HG03342 (cell line): ENCODE results near the gene USP14.
"Not testable (repeated sequence)": the region's sequence is repeated elsewhere in the genome, so short reads cannot be mapped to it uniquely, and the experiment has no call there.

Source experiments
- ATAC-seq: cut with Tn5 transposase; IDR thresholded peaks from one replicate; pipeline ENCODE4 v1.9.1; 2021; ENCODE audit warnings: mild to moderate bottlenecking, moderate library complexity; ENCODE audit not compliant: unreplicated experiment

The USP14 gene

DNA sequence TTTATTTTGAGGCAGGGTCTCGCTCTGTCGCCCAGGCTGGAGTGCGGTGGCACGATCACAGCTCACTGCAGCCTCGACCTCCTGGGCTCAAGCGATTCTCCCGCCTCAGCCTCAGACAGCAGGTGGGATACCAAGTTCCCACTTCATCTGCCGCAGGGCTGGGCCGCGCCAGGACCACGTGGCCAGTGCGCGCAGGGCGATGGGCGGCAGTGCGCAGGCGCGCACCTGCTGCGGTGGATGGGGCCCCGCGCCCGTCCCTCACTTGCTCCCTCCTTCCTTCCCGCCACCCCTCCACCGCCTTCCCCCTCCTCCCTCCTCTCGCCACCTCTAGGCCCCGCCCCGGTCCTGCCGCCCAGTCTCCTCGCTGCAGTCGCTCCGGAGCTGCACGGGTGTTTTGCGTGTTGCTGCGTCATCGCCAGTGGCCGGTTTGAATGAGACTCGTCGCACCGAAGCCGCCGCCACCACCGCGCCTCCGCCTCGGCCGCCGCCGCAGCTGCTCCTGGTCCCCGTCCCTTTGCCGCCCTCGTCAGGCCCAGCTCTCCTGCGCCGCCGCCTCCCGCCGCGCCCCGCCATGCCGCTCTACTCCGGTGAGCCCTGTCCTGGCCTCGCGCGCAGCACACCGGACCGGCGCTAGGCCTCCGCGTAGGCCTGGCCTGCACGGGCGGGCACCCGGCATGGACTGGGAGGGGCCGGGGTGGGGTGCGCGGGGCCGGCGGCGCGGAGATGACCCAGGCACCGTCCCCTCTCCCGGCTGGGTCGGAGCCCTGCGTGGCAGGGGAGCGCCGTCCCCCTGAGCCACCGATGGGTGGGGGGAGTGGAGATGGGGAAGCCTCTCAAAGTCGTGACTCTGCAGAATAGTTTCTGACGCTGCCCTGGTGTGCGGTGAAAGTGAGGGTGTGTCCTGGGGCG is at the start of gene USP14:
TSS of gene USP14 (plus strand) at position 430 of the 909 bp plus-strand sequence. CDS start at position 572, 142 bp downstream.
- ATAC-seq, result peak; percentile 91

DNA sequence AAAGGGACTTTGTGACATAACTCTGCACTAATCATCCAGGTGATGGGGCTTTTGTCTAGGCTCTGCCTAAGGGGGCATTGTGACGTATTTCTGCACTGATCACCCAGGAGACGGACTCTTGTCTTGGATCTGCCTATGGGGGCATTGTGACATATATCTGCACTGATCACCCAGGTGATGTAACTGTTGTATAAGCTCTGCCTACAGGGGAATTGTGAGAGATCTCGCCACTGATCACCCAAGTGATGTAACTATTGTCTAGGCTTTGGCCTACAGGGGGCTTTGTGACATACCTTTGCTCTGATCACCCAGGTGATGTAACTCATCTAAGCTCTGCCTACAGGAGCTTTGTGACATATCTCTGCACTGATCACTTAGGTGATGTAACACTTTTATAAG is 49.7 kb upstream of the USP14 start:
- ATAC-seq, result peak; percentile 3

DNA sequence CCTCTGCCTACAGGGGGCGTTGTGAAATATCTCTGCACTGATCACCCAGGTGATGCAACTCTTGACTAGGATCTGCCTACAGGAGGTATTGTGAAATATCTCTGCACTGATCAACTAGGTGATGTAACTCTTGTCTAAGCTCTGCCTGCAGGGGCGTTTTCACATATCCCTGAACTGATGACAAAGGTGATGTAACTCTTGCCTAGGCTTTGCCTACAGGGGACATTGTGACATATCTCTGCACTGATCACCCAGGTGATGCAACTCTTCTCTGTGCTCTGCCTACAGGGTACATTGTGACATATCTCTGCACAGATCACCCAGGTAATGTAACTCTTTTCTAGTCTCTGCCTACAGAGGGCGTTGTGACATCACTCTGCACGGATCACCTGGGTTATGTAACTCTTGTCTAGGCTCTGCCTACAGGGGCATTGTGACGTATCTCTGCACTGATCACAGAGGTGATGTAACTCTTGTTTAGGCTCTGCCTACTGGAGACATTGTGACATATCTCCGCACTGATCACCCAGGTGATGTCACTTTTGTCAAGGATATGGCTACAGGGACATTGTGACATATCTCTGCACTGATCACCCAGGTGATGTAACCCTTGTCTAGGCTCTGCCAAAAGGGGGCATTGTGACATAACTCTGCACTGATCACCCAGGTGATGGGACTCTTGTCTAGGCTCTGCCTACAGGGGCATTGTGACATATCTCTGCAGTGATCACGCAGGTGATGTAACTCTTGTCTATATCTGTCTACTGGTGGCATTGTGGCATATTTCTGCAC is 49.0 kb upstream of the USP14 start:
- peak; percentile 27 for ATAC-seq

GRCh38 chr18:109922-110261 is 48.5 kb upstream of the USP14 start:
- ATAC-seq, result not testable (repeated sequence)

DNA sequence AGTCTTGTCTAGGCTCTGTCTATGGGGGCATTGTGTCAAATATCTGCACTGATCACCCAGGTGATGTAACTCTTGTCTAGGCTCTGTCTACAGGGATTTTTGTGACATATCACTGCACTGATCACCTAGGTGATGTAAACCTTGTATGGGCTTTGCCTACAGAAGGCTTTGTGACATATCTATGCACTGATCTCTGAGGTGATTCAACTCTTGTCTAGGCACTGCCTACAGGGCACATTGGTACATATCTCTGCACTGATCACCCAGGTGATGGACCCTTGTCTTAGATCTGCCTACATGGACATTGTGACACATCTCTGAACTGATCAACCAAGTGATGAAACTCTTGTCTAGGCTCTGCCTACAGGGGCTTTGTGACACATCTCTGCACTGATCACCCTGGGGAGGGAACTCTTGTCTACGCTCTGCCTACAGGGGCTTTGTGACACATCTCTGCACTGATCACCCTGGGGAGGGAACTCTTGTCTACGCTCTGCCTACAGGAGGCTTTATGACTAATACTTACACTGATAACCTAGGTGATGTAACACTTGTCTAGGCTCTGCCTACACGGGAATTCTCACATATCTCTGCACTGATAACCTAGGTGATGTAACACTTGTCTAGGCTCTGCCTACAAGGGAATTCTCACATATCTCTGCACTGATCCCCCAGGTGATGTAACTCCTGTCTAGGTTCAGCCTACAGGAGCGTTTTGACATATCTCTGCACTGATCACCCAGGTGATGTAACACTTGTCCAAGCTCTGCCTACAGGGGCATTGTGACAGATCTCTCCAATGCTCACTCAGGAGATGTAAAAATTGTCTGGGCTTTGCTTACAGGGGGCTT is 47.8 kb upstream of the USP14 start:
- ATAC-seq, result not testable (repeated sequence)

- no peak for ATAC-seq
Observed at GRCh38 chr18:111306-112014, 46.9 kb upstream of the USP14 start.

DNA sequence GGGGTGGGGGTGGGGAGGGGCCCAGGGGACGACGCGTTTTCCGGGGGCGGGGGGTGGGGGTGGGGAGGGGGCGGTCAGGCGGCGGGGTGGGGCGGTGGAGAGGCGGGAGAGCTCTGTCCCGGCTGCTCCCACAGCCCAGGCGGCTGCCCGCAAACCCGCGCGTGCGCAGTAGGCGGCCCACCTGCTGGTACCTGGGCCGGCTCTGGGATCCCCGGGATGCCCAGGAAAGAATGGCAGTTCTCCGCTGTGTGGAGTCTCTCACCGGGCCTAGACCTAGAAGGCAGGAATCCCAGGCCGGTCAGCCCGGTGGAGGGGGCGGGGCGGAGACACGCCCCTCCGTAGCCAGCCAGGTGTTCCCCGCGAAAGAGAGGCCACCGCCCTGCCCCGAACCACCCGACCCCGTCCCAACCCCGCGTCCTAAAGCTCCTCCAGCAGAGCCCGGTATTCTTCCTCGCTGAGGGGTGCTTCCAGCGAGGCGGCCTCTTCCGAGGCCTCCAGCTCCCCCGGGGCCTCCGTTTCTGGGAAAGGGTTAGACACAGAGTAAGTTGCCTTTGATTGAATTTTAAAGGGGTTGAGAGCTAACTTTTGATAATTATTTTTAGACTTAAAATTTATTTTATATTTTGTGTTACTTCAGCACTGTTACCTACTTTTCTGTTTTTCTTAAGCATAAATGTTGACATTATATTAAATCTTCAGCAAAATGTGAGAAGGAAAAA is 46.2 kb upstream of the USP14 start:
- not testable (repeated sequence) for ATAC-seq

GRCh38 chr18:120539-121260 is 37.7 kb upstream of the USP14 start:
- not testable (repeated sequence) for ATAC-seq

GRCh38 chr18:135045-135444 is 23.3 kb upstream of the USP14 start:
- ATAC-seq, result no peak

DNA sequence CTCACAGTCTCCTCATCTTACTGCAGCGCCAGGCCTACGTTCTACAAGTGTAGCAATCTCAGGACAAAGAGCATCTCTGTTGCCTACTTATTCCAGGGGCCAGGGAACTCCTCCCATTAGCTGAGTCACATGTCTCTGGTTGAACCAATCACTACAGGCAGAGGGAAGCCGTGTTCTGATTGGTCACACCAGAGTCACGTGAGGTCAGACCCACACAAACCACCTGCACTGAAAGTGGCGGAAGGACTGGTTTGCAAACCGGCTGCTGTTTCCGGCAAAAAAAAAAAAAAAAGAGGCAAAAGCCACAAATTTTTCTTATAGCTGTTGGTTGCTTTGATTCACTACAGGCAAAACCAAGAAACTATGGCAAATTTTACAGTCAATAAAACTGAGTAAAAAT is 21.9 kb upstream of the USP14 start:
- no peak for ATAC-seq

GRCh38 chr18:137327-137726 is 21.0 kb upstream of the USP14 start:
- ATAC-seq, result no peak

DNA sequence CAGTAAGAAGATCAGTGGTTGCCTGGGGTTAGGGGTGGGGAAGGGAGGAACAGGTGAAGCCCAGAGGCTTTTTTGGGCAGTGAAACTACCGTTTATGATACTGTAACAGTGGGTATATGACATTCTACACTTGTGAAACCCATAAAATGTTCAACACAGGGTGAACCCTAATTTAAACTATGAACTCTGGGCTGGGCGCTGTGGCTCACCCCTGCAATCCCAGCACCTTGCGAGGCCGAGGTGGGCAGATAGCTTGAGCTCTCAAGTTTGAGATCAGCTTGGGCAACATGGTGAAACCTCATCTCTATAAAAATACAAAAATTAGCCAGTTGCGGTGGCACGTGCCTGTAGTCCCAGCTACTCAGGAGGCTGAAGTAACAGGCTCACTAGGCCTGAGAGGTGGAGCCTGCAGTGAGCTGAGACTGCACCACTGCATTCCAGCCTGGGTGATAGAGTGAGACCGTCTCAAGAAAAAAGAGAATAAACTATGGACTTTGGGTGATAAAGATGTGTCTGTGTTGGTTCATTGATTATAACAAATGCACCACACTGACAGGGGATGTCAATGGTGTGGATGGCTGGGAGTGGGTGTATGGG is 17.6 kb upstream of the USP14 start:
- no peak for ATAC-seq

GRCh38 chr18:142624-143296 is 15.6 kb upstream of the USP14 start:
- ATAC-seq, result not testable (repeated sequence)

DNA sequence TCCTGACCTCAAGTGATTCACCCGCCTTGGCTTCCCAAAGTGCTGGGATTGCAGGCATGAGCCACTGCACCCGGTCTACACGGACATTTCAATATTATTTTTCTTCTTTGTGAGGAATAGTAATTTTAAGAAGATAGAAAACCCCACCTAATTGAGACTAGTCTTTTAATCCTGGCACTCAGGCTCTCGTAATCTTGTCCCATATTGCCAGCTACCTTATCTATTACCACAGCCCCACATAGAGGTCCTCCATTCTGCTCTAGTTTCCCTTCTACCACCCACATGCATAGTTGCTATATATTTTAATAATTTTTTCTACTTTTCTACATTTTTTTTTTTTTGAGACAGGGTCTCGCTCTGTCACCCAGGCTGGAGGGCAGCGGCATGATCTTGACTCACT is 9.5 kb upstream of the USP14 start:
- no peak for ATAC-seq

GRCh38 chr18:154151-154550 is 4.2 kb upstream of the USP14 start:
- no peak for ATAC-seq

- no peak for ATAC-seq
Observed at GRCh38 chr18:155688-156087, 2.7 kb upstream of the USP14 start.

DNA sequence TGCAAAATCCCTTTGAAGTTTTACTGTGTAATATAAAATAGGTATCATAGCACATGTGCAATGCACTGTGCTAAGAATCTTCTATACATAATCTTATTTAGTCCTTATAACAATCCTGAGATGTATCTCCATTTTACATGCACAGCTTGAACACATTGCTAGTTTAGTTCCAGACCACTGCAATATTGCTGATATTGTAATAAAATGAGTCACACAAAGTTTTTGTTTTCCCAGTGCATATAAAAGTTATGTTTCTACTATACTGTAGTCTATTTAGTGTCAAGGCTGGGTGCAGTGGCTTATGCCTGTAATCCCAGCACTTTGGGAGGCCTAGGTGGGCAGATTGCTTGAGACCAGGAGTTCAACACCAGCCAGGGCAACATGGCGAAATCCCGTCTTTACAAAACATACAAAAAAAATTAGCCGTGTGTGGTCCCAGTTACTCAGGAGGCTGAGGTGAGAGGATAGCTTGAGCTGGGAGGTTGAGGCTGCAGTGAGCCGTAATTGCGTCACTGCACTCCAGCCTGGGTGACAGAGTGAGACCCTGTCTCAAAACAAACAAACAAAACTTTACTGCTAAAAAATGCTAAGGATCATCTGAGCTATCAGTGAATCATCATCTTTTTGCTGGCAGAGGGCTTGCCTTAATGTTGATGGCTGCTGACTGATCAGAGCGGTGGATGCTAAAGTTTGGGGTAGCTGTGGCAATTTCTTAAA is 1.7 kb upstream of the USP14 start:
- ATAC-seq, result no peak
